GM18511 (cell line): ENCODE data around the gene CUEDC1.
A peak's percentile ranks its signal among the peaks of the same experiment; 100 is the strongest.

Source experiments
- ATAC-seq: cut with Tn5 transposase; IDR thresholded peaks from one replicate; pipeline ENCODE4 v1.9.1; 2021; ENCODE audit warnings: mild to moderate bottlenecking, moderate library complexity; ENCODE audit not compliant: unreplicated experiment

CUEDC1 gene

DNA sequence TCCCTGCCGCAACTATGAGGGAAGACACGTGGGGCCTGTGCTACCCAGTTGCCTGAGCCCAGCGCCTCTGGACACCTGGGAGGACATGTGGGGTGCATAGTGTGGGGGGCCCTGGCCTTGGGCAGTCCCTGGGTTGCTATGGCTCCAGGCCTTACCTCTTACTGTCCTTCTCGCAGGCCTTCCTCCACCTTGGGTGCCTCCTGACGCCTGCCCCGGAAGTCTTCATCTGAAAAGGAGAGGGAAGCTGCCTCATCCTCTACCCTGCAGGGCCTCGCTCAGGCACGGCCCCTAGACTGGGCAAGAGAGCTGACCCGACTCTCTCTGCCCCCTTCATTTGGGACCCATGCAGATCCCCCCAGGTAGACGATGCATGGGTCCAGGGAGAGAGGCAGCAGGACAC, 88.9 kb downstream of the CUEDC1 start:
- ATAC-seq, result no peak

DNA sequence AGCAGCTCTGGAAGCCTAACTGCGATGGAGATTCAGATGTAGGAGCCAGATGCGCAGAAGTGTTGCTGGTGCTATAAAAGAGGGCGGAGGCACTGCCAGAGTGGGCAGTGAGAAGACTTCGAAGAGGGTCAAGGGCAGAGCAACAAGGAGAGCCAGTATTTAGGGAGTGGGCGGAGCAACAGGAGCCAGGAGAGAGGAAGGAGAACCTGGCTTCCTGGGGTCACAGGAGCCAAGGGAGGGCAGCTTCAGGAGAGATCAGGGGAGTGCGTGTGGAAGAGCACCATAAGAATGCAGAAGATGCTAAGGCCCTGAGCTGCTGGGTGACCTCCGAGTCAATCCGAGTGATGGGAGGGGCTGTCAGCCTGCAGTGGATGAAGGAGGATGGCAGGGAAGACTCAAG, 90.9 kb downstream of the CUEDC1 start:
- no peak for ATAC-seq

DNA sequence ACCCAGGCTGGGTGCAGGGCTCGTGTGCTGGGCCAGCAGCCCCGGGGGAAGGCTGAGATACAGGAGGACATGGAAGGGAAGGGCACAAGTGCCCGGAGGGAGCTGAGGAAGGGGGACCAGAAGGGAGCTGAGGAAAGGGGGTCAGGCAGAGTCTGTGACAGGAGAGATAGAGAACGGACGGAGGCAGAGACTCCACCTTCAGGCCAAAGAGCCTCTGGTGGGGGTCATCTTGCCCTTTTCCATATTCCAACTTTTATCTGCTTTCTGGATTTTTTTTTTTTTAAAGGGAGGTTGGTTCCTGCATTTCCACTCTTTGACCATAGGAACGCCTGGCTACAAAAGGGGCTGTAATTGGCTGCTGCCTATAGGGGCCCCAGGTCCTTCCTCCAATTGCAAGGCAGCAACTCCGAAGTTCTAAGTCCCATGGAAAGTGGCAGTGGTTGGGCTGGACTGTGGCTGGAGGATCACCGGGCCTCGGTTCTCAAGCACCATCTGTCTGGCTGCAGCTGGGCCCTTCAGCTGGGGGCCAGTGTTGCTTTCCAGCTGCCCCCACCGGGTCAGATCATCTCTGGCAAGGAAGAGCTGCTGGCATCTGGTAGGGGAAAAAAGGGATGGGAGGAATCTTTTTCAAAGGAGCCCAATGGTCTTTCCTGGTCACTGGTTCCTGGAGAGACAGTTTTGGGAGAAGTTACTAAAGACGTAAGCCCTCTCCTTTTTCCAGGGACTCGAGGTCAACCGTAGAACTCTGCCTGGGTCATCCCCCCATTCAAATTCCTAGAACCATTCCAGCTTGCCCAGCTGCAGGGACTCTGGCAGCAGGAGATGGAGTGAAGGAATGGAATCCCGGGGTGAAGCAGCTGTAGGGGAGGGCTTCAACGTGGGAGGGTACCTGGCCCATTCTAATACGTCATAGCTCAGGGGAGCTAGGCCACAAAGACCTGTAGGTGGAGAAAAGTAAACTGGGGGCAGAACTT, 92.2 kb downstream of the CUEDC1 start:
- no peak for ATAC-seq

DNA sequence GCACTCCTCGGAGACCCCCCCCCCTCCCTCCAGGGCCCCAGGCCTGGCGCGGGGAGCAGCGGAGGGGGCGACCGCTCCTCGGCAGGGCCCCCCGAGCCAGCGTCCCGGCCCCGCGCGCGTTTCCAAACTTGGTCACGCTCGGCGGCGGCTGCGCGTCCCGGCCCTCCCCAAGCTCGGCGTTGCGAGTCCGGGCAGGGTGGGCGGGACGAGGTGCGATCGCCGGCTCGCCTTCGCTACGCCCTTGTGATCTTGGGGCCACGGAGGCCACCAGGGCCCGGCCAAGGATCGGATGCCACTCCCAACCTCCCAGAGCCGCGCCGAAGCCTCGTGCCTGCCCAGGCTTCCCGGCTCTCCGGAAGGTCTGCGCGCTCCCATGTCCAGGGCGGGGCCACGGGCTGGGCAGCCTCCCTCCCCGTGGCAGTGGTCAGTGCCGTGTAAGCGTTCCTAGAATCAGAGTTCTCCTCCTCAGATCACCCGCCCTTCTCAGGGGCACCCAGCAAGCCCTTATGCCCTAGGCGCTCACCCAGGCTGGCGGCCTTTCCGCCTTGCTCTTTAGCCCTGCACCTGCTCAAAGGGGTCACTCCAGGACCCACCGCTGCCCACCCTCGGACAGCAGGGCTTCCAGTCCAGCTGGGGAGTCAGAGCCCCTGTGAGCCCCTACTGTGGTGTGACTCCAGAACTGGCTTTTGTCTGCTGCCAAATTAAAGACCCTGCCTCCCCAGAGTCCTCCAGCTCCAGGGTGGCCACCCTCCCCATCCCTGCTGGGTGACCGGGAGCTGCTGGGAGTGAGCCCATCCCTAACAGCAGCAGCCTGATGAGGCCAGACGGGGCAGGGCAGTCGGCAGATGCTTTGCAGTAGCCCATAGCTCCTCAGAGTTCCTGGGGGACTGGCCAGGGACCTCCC, 93.2 kb downstream of the CUEDC1 start:
- no peak for ATAC-seq

DNA sequence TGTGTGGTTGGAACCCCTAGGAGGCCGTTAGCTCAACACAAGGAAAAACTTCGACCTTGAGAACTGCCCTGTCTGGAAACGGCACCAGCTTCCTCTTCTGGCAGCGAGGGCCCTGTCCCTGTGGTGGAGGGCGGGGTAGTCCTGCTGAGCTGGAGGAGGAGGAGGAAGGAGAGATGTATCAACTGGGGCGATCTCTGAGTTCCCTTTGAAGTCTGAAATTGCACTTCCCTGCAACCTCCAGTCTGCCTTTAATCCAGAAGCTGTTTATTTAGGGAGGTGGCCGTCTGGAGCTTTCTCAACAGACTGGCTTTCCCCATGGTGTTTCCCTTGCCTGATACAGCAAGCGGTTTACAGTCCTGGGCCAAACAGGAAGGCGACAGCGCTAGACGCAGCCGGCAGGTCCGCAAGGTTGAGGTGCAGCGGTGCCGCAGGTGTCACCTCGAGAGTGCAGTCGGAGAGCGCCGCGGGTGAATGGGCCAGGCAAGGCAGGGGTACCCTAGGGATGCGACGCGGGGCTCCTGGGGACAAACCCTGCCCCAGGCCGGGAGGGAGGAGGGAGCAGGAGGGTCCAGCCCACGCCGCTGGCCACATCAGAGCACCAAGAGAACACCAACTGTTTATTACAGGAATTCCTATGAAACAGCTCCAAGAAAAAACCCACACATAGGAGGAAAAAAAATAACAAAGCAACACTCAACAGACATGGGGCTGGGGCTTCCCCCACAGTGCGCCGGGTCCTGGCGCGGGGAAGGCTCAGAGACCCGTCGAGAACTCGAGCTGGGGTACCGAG, 94.0 kb downstream of the CUEDC1 start:
- no peak for ATAC-seq

DNA sequence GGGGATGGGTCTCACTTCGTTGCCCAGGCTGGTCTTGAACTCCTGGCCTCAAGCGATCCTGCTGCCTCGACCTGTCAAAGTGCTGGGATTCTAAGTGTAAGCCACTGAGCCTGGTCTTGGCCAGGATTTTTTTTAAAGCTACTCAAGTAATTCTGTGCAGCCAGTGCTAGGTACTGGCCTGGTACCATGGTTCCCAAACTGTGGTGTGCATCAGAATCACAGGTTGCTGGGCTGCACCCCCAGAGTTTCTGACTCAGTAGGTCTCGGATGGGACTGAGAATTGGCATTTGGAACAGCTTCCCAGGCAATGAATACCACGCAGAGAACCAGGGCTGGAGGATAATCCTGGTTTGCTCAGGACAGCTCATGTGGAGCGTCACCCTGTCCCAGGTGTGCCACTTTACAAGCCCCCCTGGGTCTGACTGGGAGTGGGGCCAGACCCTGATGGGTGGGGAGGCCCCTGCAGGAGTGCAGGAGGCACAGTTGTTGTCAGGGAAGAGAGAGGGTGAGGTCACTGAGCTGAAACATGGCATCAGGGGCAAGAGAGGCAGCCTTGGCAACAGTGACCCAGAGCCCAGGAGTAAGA, 94.7 kb downstream of the CUEDC1 start:
- no peak for ATAC-seq

DNA sequence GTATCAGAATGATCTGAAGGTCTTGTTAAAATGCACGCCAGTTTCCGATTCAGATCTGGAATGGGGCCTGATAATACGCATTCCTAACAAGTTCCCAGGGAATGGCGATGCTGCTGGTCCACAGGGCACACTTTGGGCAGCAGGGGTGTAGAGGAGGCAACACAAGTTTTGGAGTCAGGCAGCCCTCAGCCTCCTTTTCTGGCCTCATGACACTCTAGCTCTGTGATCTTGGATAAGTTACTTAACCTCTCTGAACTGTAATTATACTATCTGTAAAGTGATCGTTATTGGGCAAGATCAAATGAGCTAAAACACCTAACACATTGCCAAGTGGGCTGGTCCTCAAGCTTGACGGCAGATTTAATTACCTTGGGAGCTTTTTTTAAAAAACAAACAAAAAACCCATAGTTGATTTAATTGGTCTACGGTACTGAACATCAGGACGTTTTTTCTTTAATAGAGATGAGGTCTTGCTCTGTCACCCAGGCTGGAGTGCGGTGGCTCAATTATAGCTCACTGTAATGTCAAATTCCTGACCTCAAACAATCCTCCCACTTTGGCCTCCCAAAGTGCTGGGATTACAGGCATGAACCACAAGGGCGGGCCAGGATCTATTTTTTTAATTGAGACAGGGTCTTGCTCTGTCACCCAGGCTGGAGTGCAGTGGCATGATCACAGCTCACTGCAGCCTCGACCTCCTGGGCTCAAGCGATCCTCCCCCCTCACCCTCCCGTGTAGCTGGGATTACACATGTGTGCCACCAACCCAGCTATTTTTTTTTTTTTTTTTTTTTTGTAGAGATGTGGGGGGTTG, 95.4 kb downstream of the CUEDC1 start:
- no peak for ATAC-seq

DNA sequence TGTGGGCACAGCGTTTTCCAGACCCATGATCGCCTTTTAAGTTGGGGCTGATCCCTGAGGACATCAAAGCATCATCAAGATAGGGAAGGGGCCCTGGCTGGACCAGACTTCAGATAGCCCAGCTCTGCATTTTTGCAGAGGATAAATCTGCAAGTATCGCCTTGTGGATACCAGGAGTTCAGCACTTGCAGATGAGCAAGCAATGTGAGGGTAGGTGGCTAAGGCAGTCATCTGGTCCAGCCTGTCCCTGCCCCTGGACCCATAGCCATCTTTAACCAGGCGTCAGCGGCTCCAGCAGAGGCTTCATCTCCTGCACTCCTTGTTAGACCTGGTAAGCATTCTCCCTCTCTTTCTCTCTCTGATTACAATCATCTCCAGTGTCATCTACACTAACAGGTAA, 96.4 kb downstream of the CUEDC1 start:
- ATAC-seq, result no peak

DNA sequence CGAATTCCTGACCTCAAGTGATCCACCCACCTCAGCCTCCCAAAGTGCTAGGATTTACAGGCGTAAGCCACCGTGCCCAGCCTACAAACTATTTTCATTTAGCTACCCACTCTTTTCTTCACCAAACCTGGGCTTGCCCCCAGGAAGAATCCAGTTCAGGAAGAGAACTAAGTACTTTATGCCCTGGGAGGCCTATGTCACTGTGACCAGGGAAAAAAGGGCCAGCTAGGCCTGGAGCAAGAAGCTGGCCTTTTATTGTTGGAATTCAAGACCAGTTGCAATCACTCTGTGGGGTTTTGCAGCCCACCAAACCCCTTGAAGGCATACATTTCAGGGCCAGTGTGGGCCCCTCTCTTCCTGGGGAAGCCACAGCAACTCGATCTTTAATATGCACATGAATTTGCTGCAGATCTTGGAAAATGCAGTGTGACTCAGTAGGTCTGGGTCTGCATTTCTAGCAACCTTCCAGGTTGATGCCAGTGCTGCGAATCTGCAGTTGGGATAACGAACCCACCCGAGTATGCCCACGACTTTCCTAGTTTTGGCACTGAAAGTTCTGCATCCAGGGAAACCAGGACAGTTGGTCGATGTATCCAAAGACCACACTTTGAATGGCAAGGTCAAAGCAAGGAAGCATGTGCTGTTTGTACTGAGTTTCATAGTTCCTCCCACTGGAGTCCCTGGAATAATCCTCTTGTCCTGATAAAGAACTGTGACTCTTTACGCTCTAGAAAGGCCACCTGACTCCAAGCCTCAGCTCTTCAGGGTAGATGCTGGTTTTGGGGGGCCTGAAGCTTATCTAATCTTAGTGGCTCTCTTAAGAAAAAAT, 98.2 kb downstream of the CUEDC1 start:
- no peak for ATAC-seq

DNA sequence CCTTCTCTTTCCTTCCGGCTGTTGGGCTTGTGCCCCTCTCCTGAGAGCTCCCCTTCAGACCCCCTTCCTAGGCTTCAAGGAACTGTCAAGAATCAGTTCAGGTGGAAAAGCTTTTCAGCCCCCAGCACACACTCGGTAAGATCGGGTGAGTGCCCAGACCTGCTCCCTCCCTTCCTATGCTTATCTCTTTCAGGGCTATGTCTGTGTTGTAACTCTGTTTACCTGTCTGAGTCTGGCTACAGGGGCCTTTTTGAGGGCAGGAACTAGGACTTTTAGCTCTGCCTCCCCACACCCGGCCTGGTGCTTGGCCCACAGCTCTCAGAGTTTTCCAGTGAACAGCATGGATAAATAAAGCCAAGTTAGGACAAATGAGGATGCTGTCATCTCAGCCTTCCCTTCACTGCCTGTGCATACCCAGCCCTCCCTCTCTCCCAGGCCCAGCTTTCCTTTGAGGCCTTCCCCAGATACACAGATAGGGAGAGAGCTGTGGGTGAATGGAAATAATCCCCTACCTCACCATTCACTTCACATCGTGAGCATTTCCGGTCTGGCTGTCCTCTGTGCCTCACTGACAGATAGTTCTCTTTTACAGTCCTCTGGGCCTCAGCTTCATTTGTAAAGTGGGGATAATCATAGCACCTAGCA, 99.7 kb downstream of the CUEDC1 start:
- ATAC-seq, result no peak

DNA sequence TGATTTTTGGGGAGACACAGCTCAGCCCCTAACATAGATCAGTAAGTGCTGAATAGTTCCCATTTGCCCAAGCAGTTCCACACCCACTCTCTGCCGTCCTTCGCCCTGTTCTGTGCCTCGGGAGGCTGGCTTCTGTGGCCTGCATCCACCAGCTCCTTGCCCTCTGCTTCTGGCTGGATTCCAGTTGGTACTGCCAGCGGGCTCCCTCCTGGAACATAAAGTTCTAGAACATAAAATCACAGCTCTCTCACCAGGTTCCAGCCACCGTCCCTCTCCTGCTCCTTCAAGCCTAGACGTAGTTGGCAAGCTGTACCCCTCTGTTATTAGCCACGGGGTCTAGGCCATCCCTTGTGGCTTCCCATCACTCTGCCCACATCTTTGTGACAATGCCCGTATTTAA, 101.5 kb downstream of the CUEDC1 start:
- no peak for ATAC-seq

DNA sequence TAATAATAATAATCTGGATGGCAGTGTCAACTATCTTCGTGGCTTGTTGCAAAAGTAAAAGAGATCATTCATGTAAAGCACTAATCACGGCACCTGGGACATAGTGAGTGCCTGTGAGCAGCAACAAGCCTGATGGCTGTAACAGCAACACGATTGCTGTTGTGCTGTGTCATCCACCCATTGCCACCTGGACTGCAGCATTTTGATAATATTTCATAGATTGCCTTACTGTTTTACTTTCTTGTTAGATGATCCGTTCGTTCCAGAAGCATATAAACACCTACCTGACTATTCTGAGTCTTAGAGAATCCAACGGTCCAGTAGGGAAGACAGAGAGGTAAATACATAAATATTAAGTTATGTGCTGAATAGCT, 102.3 kb downstream of the CUEDC1 start:
- no peak for ATAC-seq

DNA sequence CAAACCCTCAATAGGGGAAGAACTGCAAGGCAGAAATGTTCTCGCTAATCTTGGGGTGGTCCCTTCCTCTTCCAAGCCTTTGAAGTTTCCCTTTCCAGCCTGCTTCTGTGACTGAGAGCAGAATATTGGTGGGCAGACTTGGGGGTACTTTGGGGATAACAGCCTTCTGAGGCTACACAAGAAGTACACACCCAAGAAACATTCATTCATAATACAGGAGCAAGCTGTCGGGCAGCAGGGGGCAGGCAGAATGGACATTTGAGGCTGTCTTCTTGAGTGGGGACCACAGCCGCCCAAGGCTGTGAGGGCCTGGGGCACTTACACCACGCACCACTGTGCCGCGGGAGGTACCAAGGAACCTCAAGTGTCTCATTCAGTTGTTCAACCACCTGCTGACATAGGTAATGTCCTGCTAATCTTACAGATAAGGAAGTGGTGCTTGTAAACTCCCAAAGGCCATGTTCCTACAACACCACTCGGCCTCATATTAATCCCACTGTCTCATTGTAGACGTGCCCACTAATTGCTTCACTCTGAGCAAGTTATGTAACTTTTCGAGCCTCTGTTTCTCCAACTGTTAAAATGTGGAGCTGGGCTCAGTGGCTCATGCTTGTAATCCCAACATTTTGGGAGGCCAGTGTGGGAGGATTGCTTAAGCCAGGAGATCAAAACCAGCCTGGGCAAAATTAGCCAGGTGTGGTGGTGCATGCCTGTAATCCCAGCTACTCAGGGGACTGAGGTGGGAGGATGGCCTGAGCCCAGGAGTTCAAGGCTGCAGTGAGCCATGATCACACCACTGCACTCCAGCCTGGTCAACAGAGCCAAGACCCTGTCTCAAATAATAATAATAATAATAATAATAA, 102.9 kb downstream of the CUEDC1 start:
- ATAC-seq, result no peak

DNA sequence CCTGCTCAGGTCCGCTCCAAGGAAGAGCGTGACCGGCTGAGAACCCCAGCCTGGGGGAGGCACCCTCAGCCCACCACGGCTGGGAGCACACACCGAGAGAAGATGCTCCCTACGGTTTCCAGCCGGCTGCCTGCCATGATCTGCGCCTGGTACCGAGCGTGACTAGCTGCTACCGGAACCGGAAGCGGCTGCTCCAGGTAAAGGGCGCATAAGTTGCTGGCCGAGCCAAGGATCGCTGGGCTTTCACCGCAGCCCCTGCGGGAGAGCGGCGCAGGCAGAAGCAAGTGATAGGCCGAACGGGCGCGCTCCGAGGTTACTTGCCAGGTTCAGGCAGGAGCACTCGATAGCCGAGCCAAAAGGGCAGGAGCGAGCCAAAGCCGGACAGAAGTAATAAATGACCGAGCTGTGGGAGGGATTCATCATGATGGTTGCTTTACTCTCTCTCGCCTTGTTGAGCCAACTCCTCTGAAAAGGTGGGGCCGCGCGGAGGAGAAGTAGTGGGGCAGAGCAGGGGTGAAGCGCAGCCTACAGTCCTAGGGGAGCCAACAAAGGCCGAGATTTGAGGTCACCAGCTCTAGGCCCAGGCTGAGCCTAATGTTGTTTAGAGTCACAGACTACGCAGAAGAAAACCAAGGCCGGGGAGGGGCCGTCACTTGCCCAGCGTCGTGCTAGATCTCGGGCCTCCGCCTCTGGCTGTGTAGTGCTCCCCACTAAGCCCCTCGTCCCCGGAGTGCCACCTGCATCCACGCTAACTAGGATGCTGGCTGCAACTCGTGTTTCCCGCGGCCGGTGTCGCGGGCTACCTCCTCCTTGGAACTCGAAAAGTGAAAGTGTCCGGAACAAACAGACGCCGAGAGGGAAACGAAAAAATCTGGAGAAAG, 105.1 kb downstream of the CUEDC1 start, which contains the start of gene MRPS23:
Gene MRPS23, minus strand, starts transcription at position 171 of the 881 bp plus-strand sequence. Its CDS starts 34 bp downstream, at position 137.
- ATAC-seq, result peak; percentile 95

DNA sequence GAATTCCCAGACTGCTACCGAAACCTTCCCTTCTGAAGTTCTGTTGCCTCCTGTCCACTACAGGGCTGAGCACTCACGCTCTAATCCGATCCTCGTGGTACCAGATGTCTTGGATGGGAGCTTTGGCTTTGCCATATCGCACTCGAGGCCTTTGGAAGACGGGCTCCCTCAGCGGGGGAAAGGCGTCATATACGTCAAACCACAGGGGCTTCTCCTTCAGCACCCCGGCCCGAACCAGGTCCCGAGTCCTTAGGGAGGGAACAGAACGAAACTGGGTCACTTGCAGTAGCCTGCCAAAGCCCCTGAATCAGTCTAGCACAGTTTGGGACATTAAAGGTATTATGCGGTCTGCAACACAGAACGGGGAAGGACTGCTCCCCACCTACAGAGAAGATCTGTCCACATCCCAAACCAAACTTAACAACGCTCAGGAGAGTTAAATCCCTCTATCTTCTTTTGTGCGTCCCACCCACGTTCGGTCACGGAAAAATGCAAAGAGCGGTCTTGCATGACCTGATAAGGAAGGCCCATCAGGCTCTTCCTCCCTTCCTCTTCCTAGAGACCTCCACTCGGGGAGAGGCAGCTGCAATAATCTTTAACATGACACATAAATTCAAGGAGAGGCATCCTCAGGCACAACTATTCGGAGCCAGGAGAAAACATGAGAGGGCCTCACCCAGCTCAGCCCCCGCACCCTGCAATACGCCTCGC, 105.9 kb downstream of the CUEDC1 start:
- no peak for ATAC-seq
